ENCODE results near the gene CNTNAP4.

Gene CNTNAP4

DNA sequence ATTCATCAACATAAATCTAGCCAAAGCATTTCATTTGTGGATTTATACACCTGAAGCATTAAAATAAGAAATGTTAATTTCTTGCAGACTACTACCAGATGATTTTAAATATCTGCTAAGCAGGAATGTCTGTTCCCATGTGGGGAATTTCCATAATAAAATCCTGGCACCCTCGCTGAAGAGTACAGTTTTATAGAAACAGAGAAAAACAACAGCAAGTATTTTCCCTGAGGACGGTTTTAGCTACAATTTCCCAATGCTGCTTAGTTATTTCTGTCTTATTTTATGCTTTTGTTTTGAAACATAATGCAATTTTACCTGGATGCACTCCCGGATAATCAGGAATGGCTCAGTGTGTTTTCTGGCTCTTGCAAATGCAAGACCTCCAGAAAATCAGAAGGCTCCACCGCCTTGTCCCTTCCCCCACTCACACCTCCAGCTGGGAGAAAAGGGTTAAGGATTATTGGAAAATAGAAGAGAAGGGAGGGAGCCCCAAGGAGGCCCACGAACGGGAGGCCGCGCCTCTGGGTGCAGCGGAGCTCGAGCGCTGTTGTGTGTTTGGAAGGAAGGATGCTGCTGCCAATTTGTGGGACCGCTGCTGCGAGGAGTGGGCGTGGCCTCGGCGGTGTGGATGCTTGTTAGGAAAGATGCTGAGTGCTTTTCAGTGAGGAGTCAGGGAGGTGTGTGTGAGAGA is at the start of gene CNTNAP4:
CNTNAP4 (plus strand) TSS at position 657 of the 694 bp plus-strand sequence. CDS start 262 bp downstream, outside the sequence.
- DNase-seq (ENCODE audit: low spot score), result peak; percentile 66

- DNase-seq (ENCODE audit: low spot score), result no peak
Measured at GRCh38 chr16:76228546-76229146, 48.6 kb upstream of the CNTNAP4 start.

DNA sequence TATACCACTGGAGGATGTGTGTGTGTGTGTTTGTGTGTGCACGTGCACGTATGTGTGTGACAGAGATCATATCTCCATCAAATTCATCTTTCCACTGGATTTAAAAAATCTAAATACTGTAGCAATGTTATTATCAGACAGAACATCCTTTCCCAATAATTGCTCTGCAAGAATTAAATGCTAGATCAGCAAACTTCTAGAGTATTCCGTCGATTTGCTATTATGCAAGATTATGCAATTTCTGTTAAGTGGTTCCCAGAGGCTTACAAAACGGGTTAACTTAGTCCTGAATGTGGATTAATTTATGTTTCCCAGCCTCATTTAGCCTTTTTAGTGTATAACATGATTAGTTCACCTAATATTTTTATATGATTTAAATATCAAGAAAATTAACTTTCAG is 44.5 kb upstream of the CNTNAP4 start:
- DNase-seq (ENCODE audit: low spot score), result no peak

DNA sequence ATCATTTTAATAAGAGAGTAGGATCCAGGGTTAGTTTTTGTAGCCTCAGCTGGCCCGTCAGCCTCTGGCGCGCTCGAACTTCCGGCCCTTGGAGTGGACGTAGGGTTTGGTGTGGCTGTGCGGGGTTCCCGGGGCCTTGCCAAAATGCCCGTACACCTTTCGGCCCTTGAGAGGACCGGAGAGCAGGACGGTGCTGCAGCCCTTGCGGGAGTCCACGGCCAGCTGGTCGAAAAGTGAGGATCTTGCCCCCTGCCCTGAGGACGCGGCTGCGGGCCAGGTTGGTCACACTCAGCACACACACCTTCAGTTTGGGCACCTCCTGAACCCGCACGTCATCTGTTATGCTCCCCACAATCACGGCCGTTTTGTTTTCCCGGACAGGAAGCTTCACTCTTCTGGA is 42.2 kb upstream of the CNTNAP4 start:
- no peak for DNase-seq (ENCODE audit: low spot score)

GRCh38 chr16:76235426-76235825 is 41.8 kb upstream of the CNTNAP4 start:
- no peak for DNase-seq (ENCODE audit: low spot score)

GRCh38 chr16:76237471-76237870 is 39.7 kb upstream of the CNTNAP4 start:
- no peak for DNase-seq (ENCODE audit: low spot score)

DNA sequence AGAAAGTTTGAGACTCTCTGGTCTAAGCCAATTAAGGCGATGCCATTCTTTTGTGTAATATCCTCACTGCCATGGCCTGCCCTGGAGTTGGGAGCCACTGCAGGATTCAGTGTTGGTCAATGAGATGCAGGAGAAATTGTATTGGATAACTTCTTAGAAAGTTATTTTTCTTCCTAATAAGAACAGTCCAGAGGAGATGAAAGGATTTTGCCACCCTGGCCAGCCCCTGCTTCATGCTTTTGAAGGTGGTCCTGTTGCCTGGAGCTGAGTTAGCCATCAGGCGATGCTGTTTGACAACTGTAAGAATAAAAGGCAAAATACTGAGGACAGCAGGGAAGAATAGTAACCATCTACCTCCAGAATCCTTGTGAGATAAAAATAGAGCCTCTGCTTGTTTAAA is 35.4 kb upstream of the CNTNAP4 start:
- DNase-seq (ENCODE audit: low spot score), result no peak

DNA sequence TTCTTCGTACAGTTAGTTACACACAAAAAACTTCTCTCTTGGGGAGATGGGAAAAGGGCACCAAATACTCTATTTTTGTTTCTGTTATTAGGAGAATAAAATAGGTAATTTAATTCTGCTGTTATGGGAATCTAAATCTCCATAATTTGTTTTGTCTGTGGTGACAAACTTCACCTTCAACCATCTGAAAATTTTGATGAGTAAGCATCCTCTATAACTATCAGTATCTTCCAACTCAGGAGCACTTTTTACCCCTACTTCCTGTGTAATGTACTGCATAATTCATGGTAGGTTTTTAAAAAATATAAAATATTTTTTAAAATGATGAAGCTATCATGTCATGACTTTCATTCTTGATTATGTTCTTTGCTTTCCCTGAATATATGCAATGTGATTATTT is 33.6 kb upstream of the CNTNAP4 start:
- DNase-seq (ENCODE audit: low spot score), result no peak

DNA sequence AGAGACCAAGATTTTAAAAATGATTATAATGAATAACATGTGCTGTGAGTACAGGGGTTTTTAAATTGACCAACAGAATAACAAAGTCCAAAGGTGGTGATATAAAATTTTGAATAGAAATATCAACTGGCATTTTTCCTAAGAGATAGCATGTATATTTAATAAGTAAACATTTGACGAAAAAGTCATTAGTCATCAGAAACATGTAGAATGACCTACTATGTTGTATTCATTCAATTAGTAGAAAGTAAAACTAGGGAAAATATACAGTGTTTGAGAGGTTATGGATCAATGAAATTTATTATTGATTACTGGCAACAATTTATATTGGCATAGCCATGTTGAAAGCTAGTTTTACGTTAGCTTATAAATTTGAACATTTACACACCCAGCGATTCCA is 30.6 kb upstream of the CNTNAP4 start:
- no peak for DNase-seq (ENCODE audit: low spot score)

DNA sequence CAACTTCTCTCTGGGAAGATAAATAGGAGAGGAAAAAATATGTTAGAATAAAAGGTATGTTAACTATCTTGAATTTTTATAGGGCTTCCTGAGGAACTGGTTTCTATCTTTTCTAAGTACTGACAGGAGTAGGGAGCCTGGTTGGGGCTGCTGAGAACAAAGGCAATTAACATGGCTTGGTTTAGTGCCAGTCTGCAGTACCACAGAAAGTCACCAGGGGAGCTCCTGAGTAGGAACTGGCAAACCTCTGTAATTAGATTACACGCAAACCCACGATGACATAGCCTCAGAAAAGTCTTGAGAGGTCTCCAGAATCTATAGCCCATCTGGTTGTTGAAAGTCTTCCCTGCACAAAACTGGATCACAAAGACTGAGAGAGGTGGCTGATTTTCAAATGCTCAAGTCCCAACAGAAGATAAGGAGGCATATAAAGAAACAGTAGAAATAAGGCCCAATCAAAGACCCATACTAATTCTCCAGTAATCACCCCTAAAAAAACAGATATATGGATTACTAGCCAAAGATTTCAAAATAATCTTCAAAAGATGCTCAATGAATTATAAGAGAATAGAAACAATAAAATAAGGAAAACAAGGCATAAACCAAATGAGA is 11.7 kb upstream of the CNTNAP4 start:
- DNase-seq (ENCODE audit: low spot score), result peak; percentile 63

DNA sequence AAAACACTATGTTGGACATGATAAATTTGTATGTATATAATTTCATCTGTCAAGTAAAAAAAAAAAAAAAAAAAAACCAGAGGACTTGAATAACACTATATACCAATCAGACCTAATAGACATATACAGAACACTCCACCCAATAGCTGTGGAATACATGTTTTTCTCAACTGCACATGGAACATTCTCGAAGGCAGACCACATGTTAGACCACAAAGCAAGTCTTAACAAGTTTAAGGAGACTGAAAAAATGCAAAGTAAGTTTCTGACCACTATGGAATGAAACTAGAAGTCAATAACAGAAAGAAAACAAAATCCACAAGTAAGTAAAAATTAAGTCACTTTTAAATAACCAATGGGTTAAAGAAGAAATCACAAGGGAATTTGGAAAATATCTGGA is 8.4 kb upstream of the CNTNAP4 start:
- no peak for DNase-seq (ENCODE audit: low spot score)

GRCh38 chr16:76277460-76278030 is 344 bp downstream of the CNTNAP4 start:
- DNase-seq (ENCODE audit: low spot score), result no peak

DNA sequence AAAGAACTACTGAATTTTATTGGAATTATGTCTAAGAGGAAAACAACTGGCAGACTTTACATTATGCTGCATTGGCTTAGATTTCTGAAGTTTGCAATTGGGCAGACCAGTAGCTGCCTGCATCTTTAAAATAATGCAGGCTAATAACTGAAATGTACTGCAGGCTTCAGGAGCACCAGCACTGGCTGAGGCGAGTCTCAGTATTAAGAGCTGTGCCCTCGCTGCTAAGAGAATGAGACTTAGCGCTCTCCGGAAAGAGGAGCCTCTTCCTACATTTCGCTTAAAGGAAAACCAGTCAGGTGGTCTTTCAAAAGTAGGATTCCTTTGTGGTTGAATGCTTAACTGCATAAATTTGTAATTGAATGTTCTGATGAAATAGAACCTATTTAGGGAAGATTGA is 885 bp downstream of the CNTNAP4 start:
- DNase-seq (ENCODE audit: low spot score), result no peak

DNA sequence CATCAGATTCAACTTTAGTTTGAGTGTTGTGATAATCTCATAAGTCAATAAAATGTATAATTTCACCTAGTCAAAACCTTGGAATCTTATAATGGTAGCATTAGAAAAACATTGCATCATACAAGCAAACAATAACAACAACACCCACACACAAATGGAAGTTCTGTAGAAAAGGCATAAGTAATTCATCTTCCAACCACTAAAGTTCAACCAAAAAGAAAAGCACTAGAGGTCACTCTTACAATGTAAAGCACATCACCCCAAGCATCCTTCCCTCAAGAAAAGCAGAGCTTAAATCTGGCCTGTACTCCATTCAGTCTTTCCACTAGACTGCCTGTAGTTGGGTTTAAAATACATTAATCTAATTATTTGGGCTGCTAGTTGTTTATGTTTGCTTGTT is 1.8 kb downstream of the CNTNAP4 start:
- no peak for DNase-seq (ENCODE audit: low spot score)

DNA sequence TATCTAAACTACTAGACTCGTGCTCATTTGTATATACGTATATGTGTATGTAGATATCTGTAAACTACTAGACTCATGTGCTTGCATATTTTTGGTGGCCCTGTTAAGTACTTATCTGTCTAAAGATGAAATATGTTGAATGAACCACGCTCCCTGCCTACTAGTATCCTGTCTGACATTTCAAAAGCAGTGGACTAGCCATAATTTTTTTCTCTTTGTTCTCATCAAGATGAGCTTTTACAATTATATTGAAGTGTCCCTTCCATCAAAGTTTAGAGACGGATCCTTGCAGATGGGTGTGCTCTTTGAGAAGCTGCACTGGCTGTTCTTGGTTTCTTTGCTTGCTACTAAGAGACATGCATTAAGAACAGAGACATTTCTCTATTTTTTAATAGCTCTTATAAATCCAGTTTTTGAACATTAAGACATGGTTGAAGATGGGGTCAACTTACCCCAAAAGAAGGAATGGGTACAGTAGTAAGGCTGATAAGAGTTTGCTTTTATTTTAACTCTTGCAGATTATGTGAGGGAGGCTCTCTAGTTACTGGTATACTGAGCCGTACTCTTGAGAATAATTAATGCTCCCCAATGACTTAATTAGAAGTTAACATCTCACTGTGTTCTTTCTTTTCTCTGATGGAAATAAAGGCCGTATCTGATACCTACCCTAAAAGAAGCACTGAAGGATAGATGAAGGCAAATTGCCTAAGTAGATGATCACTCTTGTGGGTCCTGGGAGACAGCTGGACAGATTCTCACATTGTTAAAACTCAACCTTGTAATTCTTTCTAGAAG is 3.4 kb downstream of the CNTNAP4 start:
- no peak for DNase-seq (ENCODE audit: low spot score)

DNA sequence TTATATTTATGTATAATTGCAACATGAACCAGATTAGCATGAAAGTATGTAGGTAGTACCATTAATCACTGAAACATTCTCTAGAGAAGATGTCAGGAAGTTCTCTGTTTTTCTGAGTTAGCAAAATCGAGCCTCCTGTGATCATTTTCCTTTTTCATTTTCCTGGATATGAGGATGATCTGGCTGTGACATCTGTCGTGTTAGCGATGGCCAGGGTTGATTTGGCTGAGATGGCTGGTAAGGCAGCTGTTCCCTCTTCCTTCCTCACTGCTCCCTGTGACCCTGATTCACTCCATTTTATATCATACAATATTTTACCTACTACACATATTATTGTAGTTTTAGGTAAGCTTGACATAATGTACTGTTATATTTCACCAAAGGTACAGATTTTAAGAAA is 10.3 kb downstream of the CNTNAP4 start:
- no peak for DNase-seq (ENCODE audit: low spot score)

GRCh38 chr16:76292218-76292617 is 15.0 kb downstream of the CNTNAP4 start:
- no peak for DNase-seq (ENCODE audit: low spot score)

GRCh38 chr16:76293980-76294379 is 16.8 kb downstream of the CNTNAP4 start:
- DNase-seq (ENCODE audit: low spot score), result no peak

DNA sequence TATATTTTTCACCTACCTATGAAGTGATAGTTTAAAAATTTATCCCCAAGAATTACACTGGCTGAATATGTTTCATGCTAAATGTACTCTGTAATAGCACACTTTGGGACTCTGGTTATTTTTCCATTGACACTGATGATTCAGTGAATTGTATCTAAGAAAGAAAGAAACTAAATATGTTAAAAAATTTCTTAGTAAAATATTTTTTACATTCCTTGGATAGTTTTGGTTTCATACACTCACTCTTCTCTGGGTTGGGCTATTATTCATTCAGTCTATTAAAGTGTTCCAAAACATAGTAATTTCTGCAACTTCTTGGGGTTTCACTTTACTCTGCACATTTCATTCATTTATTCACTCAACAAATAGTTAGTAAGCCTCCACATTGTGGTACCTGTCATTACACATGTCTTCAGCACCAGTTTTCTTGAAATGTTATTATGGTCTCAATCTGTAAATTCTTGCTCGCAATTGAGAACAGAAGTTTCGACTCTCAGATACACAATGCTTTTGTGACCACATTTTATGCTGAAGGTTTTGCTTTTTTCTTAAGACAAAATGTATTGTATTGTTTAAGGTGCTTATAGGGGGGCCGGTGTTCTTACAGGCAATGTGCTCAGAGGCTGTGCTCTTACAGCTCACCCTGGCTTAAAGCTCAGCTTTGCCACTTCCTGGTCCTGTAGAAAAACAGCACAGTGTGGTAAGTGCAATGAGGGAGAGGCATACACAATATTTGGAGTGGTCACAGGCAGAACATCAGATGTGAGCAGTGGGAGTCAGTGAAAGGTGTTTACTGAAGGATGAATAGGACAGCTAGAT is 17.4 kb downstream of the CNTNAP4 start:
- DNase-seq (ENCODE audit: low spot score), result no peak

DNA sequence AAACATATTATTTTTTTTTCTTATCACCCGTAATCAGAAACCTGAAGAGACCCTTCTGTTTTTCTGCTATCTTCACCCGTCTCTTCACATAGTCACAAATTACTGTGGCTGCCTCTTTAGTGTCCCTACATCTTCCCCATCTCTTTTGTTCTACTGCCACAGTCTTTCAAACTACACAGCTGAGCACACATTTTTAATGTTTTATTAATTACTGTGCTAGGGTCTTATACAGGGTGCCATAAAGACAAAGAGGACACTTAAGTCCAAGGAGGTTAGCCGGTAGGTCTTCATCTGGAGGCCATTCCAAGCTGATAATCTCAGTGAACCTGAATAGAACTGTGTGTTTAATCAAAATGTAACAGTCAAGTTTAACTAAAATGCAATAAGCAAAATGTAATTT is 20.7 kb downstream of the CNTNAP4 start:
- DNase-seq (ENCODE audit: low spot score), result no peak

- no peak for DNase-seq (ENCODE audit: low spot score)
Measured at GRCh38 chr16:76303637-76304314, 26.6 kb downstream of the CNTNAP4 start.

All from ecto neural progenitor cell (in vitro differentiated cells).